ENCODE results near the gene RAB21.

The RAB21 gene

DNA sequence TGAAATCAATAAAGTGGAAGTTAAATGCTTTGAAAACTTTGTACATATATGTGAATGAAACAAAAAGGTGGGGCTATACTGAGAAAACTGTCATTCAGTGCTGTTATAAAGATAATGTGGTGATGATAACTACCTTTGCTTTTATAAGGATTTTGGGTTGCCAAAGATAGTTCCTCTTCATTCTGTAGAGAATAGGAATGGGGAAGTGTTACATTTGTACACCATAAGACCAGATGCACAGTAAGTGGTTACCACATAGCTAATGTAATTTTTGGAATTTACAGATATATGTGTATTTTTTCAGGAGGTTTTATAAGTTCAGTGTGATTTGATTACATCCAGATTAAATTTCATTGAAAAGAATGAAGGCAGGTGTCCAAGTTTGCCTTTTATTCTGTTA, 18.1 kb downstream of the RAB21 start:
- Histone ChIP-seq H3K9ac (ENCODE audit: low read depth, low read length) (no peak overlapping the region), H3K27ac (ENCODE audit: low read depth, low read length) (no peak overlapping the region), H3K4me1 (ENCODE audit: insufficient read depth, low read length) (no peaks in the 10 kb centered on the region), H3K36me3 (ENCODE audit: insufficient read depth, low read length) (peaks cover 62% of the 10 kb centered on the region), H3K4me3 (ENCODE audit: low read length) (no peak overlapping the region), H3K27me3 (ENCODE audit: insufficient read depth, low read length) (no peaks in the 10 kb centered on the region), H3K9me3 (ENCODE audit: insufficient read depth, low read depth, low read length) (no peaks in the 10 kb centered on the region)

DNA sequence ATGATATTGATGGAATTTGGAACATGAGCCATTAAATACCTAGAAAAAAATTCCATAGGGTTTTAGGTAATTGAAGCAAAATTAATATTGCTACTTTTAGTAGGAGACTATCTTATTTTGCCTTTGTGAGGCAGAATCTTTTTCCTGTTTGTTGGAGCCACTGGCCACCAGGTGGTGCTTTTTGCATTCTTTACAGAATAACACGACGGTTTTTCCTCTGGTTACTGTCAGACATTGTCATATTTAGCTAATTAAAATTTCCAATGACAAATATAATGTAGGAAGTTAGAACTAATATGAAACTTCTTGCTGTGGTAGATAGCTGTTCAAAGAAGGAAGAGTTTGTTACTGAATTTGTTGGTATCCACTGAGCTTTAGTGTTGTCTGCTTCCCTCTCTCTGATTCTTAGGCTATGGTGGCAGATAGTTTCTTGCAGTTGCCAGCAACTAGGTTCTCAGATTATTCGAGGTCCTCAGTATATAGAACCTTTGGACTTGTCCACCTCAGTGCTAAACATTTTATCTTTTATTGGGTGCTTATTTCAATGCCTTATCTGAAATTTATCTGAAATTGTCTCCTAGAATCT, 25.7 kb downstream of the RAB21 start:
- H3K9ac ChIP-seq (ENCODE audit: low read depth, low read length), result no peak overlapping the region
- WGBS, result 32% methylated on average over 3 of the region's 3 CpGs
- H3K9me3 ChIP-seq (ENCODE audit: insufficient read depth, low read depth, low read length), result no peaks in the 10 kb centered on the region
- peaks cover 59% of the 10 kb centered on the region for H3K36me3 ChIP-seq (ENCODE audit: insufficient read depth, low read length)
- H3K27ac ChIP-seq (ENCODE audit: low read depth, low read length), result no peak overlapping the region
- H3K4me3 ChIP-seq (ENCODE audit: low read length), result no peak overlapping the region
- H3K27me3 ChIP-seq (ENCODE audit: insufficient read depth, low read length), result no peaks in the 10 kb centered on the region
- H3K4me1 ChIP-seq (ENCODE audit: insufficient read depth, low read length), result no peaks in the 10 kb centered on the region

DNA sequence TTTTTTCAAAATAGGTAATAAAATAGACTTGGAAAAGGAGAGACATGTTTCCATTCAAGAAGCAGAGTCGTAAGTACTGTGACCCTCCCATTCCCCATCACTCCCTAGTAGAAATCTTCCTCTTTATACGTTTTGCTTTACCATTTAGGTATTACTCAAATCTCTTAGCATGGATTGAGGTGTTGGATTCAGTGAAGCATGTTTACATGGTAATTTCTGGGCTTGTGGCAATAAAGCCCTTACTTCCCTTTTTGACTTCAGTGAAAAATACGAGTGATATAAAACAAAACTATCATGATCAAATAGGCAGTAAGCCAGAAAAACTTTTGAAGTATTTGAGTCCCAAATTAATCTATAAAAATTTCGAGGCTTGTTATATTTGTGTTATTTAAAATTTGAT, 27.4 kb downstream of the RAB21 start:
- WGBS, result 82% methylated on average over 3 of the region's 4 CpGs
- Histone ChIP-seq H3K9ac (ENCODE audit: low read depth, low read length) (no peak overlapping the region), H3K4me3 (ENCODE audit: low read length) (no peak overlapping the region), H3K27me3 (ENCODE audit: insufficient read depth, low read length) (no peaks in the 10 kb centered on the region), H3K9me3 (ENCODE audit: insufficient read depth, low read depth, low read length) (no peaks in the 10 kb centered on the region), H3K27ac (ENCODE audit: low read depth, low read length) (no peak overlapping the region), H3K36me3 (ENCODE audit: insufficient read depth, low read length) (peaks cover 64% of the 10 kb centered on the region), H3K4me1 (ENCODE audit: insufficient read depth, low read length) (no peaks in the 10 kb centered on the region)

DNA sequence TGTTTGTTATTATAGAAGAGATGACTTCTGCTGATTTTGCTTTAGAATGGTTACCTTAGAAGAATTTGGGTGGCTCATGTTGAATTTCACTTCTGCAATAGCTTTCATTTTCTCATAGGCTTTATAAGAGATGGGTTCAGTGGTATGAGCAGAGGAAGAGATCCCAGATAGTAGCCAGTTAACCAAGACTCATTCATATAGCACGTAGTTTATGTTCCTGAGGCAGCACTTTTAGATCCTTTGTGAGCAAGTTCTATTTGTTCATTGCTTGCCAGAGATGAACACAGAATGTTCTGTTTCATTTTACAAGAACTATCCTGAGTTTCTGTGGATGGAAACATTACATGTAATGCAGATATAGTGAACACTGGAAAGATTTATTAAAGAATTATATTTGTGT, 32.2 kb downstream of the RAB21 start:
- WGBS, result 93% methylated on average over 1 of the region's 1 CpG

DNA sequence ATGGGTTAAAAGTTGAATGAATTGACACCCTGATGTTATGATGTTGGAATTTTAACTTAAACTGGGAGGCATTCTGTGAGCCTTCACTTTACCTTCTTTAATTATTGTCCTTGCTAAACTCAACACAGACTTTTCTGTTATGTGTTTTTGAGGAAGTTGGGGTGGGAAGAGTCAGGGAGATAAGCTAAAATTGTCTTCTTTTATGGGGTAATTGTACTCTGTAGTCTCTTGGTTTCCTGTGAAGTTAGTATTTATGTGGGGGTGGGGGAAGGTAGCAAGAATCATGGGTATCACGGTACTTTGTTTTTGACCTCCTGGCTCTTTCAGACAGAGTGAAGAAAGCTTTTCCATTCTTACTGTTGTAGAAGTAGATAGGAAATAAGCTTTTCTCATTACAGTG, 32.9 kb downstream of the RAB21 start:
- no peak overlapping the region for H3K9ac ChIP-seq (ENCODE audit: low read depth, low read length)
- H3K4me3 ChIP-seq (ENCODE audit: low read length), result no peak overlapping the region
- H3K9me3 ChIP-seq (ENCODE audit: insufficient read depth, low read depth, low read length), result no peaks in the 10 kb centered on the region
- H3K27ac ChIP-seq (ENCODE audit: low read depth, low read length), result no peak overlapping the region
- WGBS, result 95% methylated on average over 1 of the region's 1 CpG
- H3K4me1 ChIP-seq (ENCODE audit: insufficient read depth, low read length), result no peaks in the 10 kb centered on the region
- H3K36me3 ChIP-seq (ENCODE audit: insufficient read depth, low read length), result peaks cover 60% of the 10 kb centered on the region
- H3K27me3 ChIP-seq (ENCODE audit: insufficient read depth, low read length), result no peaks in the 10 kb centered on the region

More for the DNA sequence above, 32.2 kb downstream of the RAB21 start:
- H3K27me3 ChIP-seq (ENCODE audit: insufficient read depth, low read length), result no peaks in the 10 kb centered on the region
- H3K4me1 ChIP-seq (ENCODE audit: insufficient read depth, low read length), result no peaks in the 10 kb centered on the region
- no peaks in the 10 kb centered on the region for H3K9me3 ChIP-seq (ENCODE audit: insufficient read depth, low read depth, low read length)
- no peak overlapping the region for H3K4me3 ChIP-seq (ENCODE audit: low read length)
- H3K9ac ChIP-seq (ENCODE audit: low read depth, low read length), result no peak overlapping the region
- no peak overlapping the region for H3K27ac ChIP-seq (ENCODE audit: low read depth, low read length)
- H3K36me3 ChIP-seq (ENCODE audit: insufficient read depth, low read length), result peaks cover 68% of the 10 kb centered on the region

DNA sequence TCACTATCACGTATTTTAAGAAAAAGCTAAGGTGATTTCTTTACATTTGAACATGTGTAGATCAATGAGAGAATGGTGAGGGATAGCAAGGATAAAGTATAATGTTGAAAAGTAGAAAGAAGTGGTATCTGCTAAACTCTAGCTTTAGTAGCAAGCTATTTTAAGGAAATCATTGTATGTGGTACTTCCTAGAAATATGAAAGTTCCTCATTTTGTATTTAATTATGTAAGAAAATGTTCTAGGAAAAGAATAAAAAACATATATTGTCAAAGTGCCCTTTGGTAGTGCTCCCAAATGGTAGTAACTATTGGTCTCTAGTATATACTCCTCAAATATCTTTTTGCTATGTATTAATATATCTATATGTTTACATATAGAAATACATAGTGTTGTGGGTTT, 35.7 kb downstream of the RAB21 start:
- Histone ChIP-seq H3K9me3 (ENCODE audit: insufficient read depth, low read depth, low read length) (no peaks in the 10 kb centered on the region), H3K4me1 (ENCODE audit: insufficient read depth, low read length) (no peaks in the 10 kb centered on the region), H3K4me3 (ENCODE audit: low read length) (no peak overlapping the region), H3K9ac (ENCODE audit: low read depth, low read length) (no peak overlapping the region), H3K27ac (ENCODE audit: low read depth, low read length) (no peak overlapping the region), H3K27me3 (ENCODE audit: insufficient read depth, low read length) (no peaks in the 10 kb centered on the region), H3K36me3 (ENCODE audit: insufficient read depth, low read length) (peaks cover 33% of the 10 kb centered on the region)
- WGBS, result 92% methylated on average over 1 of the region's 1 CpG

DNA sequence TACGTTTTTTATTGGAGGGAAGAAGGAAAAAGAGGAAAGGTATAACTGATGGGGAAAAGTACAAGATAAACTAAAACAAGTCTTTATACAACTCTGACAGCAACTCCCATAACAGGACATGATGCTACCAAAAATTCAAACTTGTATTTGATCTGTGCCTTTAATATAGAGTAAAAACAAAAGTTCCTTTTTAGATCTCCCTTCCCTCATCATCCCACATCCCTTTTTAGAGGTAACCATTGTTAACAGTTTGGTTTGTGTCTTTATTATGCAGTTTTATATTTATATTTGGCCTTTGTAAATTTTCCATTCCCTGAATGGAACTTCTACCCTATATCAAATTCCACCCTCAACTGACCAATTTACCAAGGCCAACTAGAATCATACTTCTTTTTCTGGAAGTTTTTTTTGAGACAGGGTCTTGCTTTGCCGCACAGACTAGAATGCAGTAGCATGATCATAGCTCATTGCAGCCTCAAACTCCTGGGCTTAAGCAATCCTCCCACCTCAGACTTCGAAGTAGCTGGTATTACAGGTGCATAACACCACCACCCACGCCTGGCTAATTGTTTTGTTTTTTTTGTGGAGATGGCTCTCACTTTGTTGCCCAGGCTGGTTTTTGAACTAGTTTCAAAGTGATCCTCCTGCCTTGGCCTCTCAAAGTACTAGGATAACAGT, 36.9 kb downstream of the RAB21 start:
- no peak overlapping the region for H3K27ac ChIP-seq (ENCODE audit: low read depth, low read length)
- no peak overlapping the region for H3K9ac ChIP-seq (ENCODE audit: low read depth, low read length)
- no peaks in the 10 kb centered on the region for H3K27me3 ChIP-seq (ENCODE audit: insufficient read depth, low read length)
- WGBS, result 94% methylated on average over 4 of the region's 4 CpGs
- H3K9me3 ChIP-seq (ENCODE audit: insufficient read depth, low read depth, low read length), result no peaks in the 10 kb centered on the region
- H3K4me1 ChIP-seq (ENCODE audit: insufficient read depth, low read length), result no peaks in the 10 kb centered on the region
- H3K36me3 ChIP-seq (ENCODE audit: insufficient read depth, low read length), result peaks cover 22% of the 10 kb centered on the region
- H3K4me3 ChIP-seq (ENCODE audit: low read length), result no peak overlapping the region

DNA sequence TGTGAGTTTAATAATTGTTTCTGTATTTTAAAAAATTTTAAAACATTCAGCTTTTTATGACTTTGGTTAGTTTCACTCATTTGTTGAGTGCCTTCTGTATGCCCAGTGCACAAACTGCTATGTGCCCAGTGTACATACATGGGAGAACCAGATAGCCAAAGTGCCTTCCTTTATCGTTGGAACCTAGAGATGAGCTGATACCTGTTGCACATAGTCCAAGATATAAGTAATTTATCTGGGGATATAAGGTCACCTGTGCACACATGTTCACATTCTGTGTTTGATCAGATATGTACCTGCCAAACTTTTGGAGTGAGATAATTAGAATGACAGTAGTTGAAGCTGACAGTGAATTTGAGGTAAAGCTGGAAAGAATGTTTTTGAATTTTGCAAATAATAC, 37.9 kb downstream of the RAB21 start:
- H3K27ac ChIP-seq (ENCODE audit: low read depth, low read length), result no peak overlapping the region
- no peaks in the 10 kb centered on the region for H3K4me1 ChIP-seq (ENCODE audit: insufficient read depth, low read length)
- H3K9ac ChIP-seq (ENCODE audit: low read depth, low read length), result no peak overlapping the region
- 93% methylated on average over 1 of the region's 1 CpG for WGBS
- H3K27me3 ChIP-seq (ENCODE audit: insufficient read depth, low read length), result no peaks in the 10 kb centered on the region
- no peak overlapping the region for H3K4me3 ChIP-seq (ENCODE audit: low read length)
- H3K36me3 ChIP-seq (ENCODE audit: insufficient read depth, low read length), result peaks cover 13% of the 10 kb centered on the region
- H3K9me3 ChIP-seq (ENCODE audit: insufficient read depth, low read depth, low read length), result no peaks in the 10 kb centered on the region

DNA sequence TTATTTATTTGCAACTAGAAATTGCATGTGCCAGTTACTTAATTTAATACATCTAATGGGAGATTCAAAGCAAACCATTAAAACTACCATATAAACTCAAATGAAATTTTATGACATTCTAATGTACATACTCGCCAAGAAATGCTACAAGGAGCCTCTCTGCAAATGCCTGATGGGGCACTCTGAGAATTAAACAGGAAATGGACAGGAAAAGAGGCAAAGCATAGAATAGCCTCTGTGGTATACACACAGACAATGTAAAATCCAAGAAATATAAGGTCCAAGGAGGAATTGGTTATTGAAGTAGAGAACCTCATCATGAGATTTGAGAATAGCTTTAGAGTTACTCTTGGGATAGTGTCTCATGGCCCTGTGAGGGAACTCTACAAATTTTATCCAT, 41.2 kb downstream of the RAB21 start:
- H3K36me3 ChIP-seq (ENCODE audit: insufficient read depth, low read length), result no peaks in the 10 kb centered on the region
- H3K4me1 ChIP-seq (ENCODE audit: insufficient read depth, low read length), result no peaks in the 10 kb centered on the region
- H3K27me3 ChIP-seq (ENCODE audit: insufficient read depth, low read length), result no peaks in the 10 kb centered on the region
- WGBS, result 82% methylated on average over 1 of the region's 1 CpG
- no peak overlapping the region for H3K4me3 ChIP-seq (ENCODE audit: low read length)
- H3K9me3 ChIP-seq (ENCODE audit: insufficient read depth, low read depth, low read length), result no peaks in the 10 kb centered on the region
- H3K27ac ChIP-seq (ENCODE audit: low read depth, low read length), result no peak overlapping the region
- no peak overlapping the region for H3K9ac ChIP-seq (ENCODE audit: low read depth, low read length)

DNA sequence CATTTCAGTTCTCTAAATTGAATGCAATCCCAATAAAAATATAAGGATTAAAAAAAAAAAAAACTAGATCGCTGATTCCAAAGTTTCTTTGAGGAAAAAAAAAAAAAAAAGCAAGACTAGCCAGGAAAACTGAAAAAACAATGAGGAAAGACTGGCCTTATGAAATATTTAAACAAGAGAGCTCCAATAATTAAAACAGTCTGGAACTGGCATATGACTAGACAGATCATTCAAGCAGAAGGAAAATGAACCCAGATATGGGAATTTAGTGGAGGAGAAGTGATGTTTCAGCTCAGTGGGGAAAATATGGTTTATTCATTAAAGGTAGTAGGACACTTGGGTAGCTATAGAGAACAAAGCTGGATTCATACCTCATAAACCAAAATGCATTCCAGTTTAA, 42.9 kb downstream of the RAB21 start:
- no peak overlapping the region for H3K9ac ChIP-seq (ENCODE audit: low read depth, low read length)
- WGBS, result 100% methylated on average over 1 of the region's 1 CpG
- H3K4me3 ChIP-seq (ENCODE audit: low read length), result no peak overlapping the region

DNA sequence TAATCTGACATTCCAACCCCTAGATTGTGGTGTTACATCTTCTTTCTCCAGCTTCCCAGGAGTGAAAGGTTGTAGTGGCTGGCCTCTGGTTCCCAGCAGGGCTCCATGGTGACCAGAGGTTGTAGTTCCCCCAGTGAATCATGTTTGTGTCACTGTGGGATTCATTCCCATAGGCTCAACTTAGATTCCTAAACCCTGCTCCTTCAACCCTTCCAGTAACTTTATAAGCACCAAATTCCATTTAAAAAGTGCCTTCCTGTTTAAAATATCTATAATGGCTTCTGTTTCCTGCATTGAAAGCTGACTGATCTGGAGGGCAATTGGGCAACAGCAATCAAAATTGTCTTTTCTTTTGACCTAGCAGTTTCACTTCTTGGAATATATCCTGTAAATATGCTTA, 44.4 kb downstream of the RAB21 start:
- Histone ChIP-seq H3K27ac (ENCODE audit: low read depth, low read length) (no peak overlapping the region), H3K4me3 (ENCODE audit: low read length) (no peak overlapping the region), H3K9me3 (ENCODE audit: insufficient read depth, low read depth, low read length) (no peaks in the 10 kb centered on the region), H3K27me3 (ENCODE audit: insufficient read depth, low read length) (no peaks in the 10 kb centered on the region), H3K9ac (ENCODE audit: low read depth, low read length) (no peak overlapping the region), H3K36me3 (ENCODE audit: insufficient read depth, low read length) (no peaks in the 10 kb centered on the region), H3K4me1 (ENCODE audit: insufficient read depth, low read length) (no peaks in the 10 kb centered on the region)

More for the DNA sequence above, 42.9 kb downstream of the RAB21 start:
- Histone ChIP-seq H3K27ac (ENCODE audit: low read depth, low read length) (no peak overlapping the region), H3K36me3 (ENCODE audit: insufficient read depth, low read length) (no peaks in the 10 kb centered on the region), H3K4me1 (ENCODE audit: insufficient read depth, low read length) (no peaks in the 10 kb centered on the region), H3K27me3 (ENCODE audit: insufficient read depth, low read length) (no peaks in the 10 kb centered on the region), H3K9me3 (ENCODE audit: insufficient read depth, low read depth, low read length) (no peaks in the 10 kb centered on the region)

DNA sequence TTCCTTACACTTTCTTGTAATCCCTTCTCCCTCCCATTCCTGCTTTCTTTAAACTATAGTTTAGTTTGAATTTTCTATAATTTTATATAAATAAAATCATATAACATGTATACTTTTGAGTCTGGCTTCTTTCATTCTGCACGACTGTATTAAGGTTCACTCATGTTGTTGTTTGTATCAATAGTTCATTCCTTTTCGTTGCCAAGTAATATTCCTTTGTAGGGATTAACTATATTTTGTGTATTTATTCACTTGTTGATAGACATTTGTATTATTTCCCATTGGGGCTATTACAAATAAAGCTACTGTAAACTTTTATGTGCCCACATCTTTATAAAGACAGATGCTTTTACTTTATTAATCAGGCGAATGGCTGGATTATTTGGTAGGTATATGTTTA, 45.5 kb downstream of the RAB21 start:
- Histone ChIP-seq H3K4me3 (ENCODE audit: low read length) (no peak overlapping the region), H3K27me3 (ENCODE audit: insufficient read depth, low read length) (no peaks in the 10 kb centered on the region), H3K4me1 (ENCODE audit: insufficient read depth, low read length) (no peaks in the 10 kb centered on the region), H3K9ac (ENCODE audit: low read depth, low read length) (no peak overlapping the region), H3K27ac (ENCODE audit: low read depth, low read length) (no peak overlapping the region), H3K9me3 (ENCODE audit: insufficient read depth, low read depth, low read length) (no peaks in the 10 kb centered on the region), H3K36me3 (ENCODE audit: insufficient read depth, low read length) (no peaks in the 10 kb centered on the region)
- 90% methylated on average over 2 of the region's 3 CpGs for WGBS

Measured in HUES64 (cell line).